ENCODE data around the gene IZUMO1. TPM values are rescaled to one million over a fixed set of nuclear protein-coding genes. Genes with fewer than 3 reads are reported as not detected.

IZUMO1 gene
- total and polyA plus RNA-seq, 2 of the 13 experiments (the other 11 are each of a cell fraction or from before 2014, with no cell fraction given) = 0.07 to 0.22 TPM

- POLR2A ChIA-PET = interaction anchor here (0.6 to 6.3 kb wide), 10 partner anchors 10 to 157 kb away, joined by 3 to 40 read pairs (median 4); partner anchors contain the start of genes FUT2, IZUMO1 and PPP1R15A
- TF ChIP-seq ZBTB37 (CRISPR knock-in tag; IDR thresholded peaks at IDR 0.05) (no peak), SALL1 (CRISPR knock-in tag; IDR thresholded peaks at IDR 0.05) (no peak; the same call in 1 of the 2 replicates), NR1H2 (CRISPR knock-in tag; IDR thresholded peaks at IDR 0.05; ENCODE audit: borderline replicate concordance, low read depth) (no peak), BRCA1 (CRISPR knock-in tag; IDR thresholded peaks at IDR 0.05) (no peak), CAMTA2 (CRISPR knock-in tag; IDR thresholded peaks at IDR 0.05; ENCODE audit: borderline replicate concordance) (no peak), ZFP82 (CRISPR knock-in tag; IDR thresholded peaks at IDR 0.05; ENCODE audit: borderline replicate concordance) (0 out of 2 replicates have a peak, but pooled peaks have one; percentile 8), RBFOX2 (IDR thresholded peaks at IDR 0.05; ENCODE audit: low read depth, low read length) (0 out of 2 replicates have a peak, but pooled peaks have one; percentile 27), EED (CRISPR knock-in tag; IDR thresholded peaks at IDR 0.05) (peak; percentile 37; the same call in 1 of the 2 replicates), MED8 (CRISPR knock-in tag; IDR thresholded peaks at IDR 0.05; ENCODE audit: insufficient replicate concordance) (no peak), WIZ (CRISPR knock-in tag; IDR thresholded peaks at IDR 0.05) (no peak), PRMT3 (CRISPR knock-in tag; IDR thresholded peaks at IDR 0.05; ENCODE audit: borderline replicate concordance, low read depth) (no peak), ZMAT3 (CRISPR knock-in tag; conservative IDR thresholded peaks at IDR 0.05) (0 out of 2 replicates have a peak, but pooled peaks have one; percentile 22), ZNF451 (CRISPR knock-in tag; IDR thresholded peaks at IDR 0.05) (0 out of 2 replicates have a peak, but pooled peaks have one; percentile 33), ZNF790 (CRISPR knock-in tag; IDR thresholded peaks at IDR 0.05; ENCODE audit: borderline replicate concordance) (0 out of 2 replicates have a peak, but pooled peaks have one; percentile 11), PATZ1 (CRISPR knock-in tag; IDR thresholded peaks at IDR 0.05) (peak; percentile 54; the same call in 1 of the 2 replicates)
- TF ChIP-seq, protein P1, sequence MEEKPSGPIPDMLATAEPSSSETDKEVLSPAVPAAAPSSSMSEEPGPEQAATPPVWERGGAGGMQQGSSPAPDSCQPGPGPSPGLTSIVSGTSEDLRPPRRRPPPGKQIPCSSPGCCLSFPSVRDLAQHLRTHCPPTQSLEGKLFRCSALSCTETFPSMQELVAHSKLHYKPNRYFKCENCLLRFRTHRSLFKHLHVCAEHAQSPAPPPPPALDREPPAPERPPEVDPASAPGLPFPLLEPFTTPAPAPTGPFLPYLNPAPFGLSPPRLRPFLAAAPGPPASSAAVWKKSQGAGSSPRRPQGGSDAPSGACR (CRISPR knock-in tag; IDR thresholded peaks at IDR 0.05) = 0 out of 2 replicates have a peak, but pooled peaks have one; percentile 43
- TF ChIP-seq, protein P2, sequence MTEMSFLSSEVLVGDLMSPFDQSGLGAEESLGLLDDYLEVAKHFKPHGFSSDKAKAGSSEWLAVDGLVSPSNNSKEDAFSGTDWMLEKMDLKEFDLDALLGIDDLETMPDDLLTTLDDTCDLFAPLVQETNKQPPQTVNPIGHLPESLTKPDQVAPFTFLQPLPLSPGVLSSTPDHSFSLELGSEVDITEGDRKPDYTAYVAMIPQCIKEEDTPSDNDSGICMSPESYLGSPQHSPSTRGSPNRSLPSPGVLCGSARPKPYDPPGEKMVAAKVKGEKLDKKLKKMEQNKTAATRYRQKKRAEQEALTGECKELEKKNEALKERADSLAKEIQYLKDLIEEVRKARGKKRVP (CRISPR knock-in tag; IDR thresholded peaks at IDR 0.05) = no peak
These were observed 31.7 kb downstream of the IZUMO1 start for GRCh38 chr19:48714759-48715675.

More at GRCh38 chr19:48714759-48715675, 31.7 kb downstream of the IZUMO1 start:
- H3K79me2 ChIP-seq (ENCODE audit: insufficient read depth, low read length) = peaks cover 5% of the 10 kb centered on the region
- in situ Hi-C loops (cut with HindIII; ENCODE audit: extremely low pct_ligation_motif_present, low pct_unique_long_range_greater_than_20kb) (no loop called here), intact Hi-C loops (cut with micrococcal nuclease; ENCODE audit: unreplicated experiment) (loop anchor here (1.0 to 5.0 kb wide), 2 partner anchors 23 to 38 kb away; no protein-coding TSS in a partner anchor)
- H3K27ac ChIP-seq (ENCODE audit: extremely low read length, insufficient read depth, low read length) = peak overlapping the region; percentile 91
- WGBS (ENCODE audit: low lambda C conversion rate) = 5% methylated on average over 20 of the region's 26 CpGs
- DNase-seq (ENCODE audit: low spot score) (no peak), FAIRE-seq (no peak), ATAC-seq (no peak)
- no peaks in the 10 kb centered on the region; a peak in 1 of 5 replicates for H3K27me3 ChIP-seq (ENCODE audit: control insufficient read depth in 1 of 2, insufficient read depth in 2 of 2, low read length in 2 of 2)
- peak overlapping the region; percentile 87 for H3K9ac ChIP-seq (ENCODE audit: insufficient read depth, low read depth, low read length)
- no peak overlapping the region for H2AFZ ChIP-seq (ENCODE audit: low read length)
- peaks cover 4% of the 10 kb centered on the region; the same call in 1 of the 2 replicates for H3K9me3 ChIP-seq (ENCODE audit: low read length)
- H3K4me3 ChIP-seq (replicated peaks in 1 of 3; ENCODE audit: insufficient read depth in 1 of 3, low read depth in 2 of 3, low read length in 3 of 3) = peak overlapping the region; percentile 60 to 88 (median 84)
- CTCF ChIA-PET (ENCODE audit: low intra/inter-chr PET ratio, low total read pairs) = interaction anchor here (3.1 kb wide), 1 partner anchor 24 kb away, joined by 11 read pairs; no protein-coding TSS in a partner anchor
- H3K4me1 ChIP-seq (ENCODE audit: insufficient read depth, low read length) = peaks cover 57% of the 10 kb centered on the region
- TSS peak; percentile 91 for BruUV-seq (replicated peaks)
- no peaks in the 10 kb centered on the region for H4K20me1 ChIP-seq (ENCODE audit: insufficient read depth, low read length)
- peak overlapping the region; percentile 99 for H3K4me2 ChIP-seq (ENCODE audit: low read depth, low read length)
- no peaks in the 10 kb centered on the region for H3K36me3 ChIP-seq (replicated peaks in 1 of 2; ENCODE audit: control insufficient read depth in 1 of 2, insufficient read depth in 2 of 2, low read length in 2 of 2)

All from HepG2 (cell line).